Vagina (tissue), 2 donors: ENCODE results near the gene SIGLEC12. TPM values are rescaled to one million over a fixed set of nuclear protein-coding genes. Genes with fewer than 3 reads are reported as not detected.

Experiments used
- DNase-seq, 2 donors: peaks; one replicate each; pipeline ENCODE4 v3.0.0-alpha.2; 2017; ENCODE audit errors: extremely low spot score in 2 of 2
- H3K27ac ChIP-seq: fragments of 200-600 bp; sonication (generic); one replicate; pipeline ENCODE4 v1.5.1; 2019
- H3K27me3 ChIP-seq: fragments of 200-600 bp; sonication (generic); one replicate; pipeline ENCODE4 v1.5.1; 2019
- H3K36me3 ChIP-seq, 2 donors: fragments of 200-600 bp; sonication (generic); one replicate each; pipeline ENCODE4 v1.5.1; 2017 to 2019
- H3K4me1 ChIP-seq: fragments of 200-600 bp; sonication (generic); one replicate; pipeline ENCODE4 v1.5.1; 2019
- H3K4me3 ChIP-seq, 2 donors: fragments of 200-600 bp; sonication (generic); 1 replicate in 1 of 2; 2 replicates in 1 of 2; pipeline ENCODE4 v1.5.1; 2016 to 2019
- H3K9me3 ChIP-seq: fragments of 200-600 bp; sonication (generic); one replicate; pipeline ENCODE4 v1.5.1; 2019
- CTCF ChIP-seq, 3 experiments: fragments of 450-650 bp in 2 of 3; fragments of 200-600 bp in 1 of 3; sonication (generic) in 1 of 3; IDR thresholded peaks; one replicate each; pipeline ENCODE4 v1.5.1; 2017 to 2019; ENCODE audit warnings: antibody characterized with exemption in 3 of 3, mild to moderate bottlenecking in 2 of 3, moderate library complexity in 2 of 3
- POLR2A ChIP-seq, 2 donors: fragments of 450-650 bp; IDR thresholded peaks; one replicate each; pipeline ENCODE4 v1.6.1; 2017; ENCODE audit warnings: antibody characterized with exemption in 2 of 2, mild to moderate bottlenecking in 2 of 2, moderate library complexity in 2 of 2
- POLR2AphosphoS5 ChIP-seq, 2 donors: sonication (generic); formaldehyde crosslinking; IDR thresholded peaks; one replicate each; pipeline ENCODE4 v1.9.0; 2017; ENCODE audit warnings: antibody characterized with exemption in 2 of 2, mild to moderate bottlenecking in 2 of 2, low read depth in 1 of 2; ENCODE audit not compliant: insufficient read depth in 1 of 2
- intact Hi-C: fragments of 100-400 bp; cut with DNase I; formaldehyde crosslinking; loops from one replicate; pipeline ENCODE4 v1.15.1; 2023
- small RNA-seq: library from RNA; depleted of rRNA; stranded (forward); fragments of <200 nt; gene quantifications from one replicate; pipeline ENCODE3, GENCODE V24; 2016
- total RNA-seq: library from RNA; depleted of rRNA; stranded (reverse); fragments of >200 nt; gene quantifications from one replicate; pipeline ENCODE4 v1.2.3, GENCODE V29; 2016

SIGLEC12 gene
- total RNA-seq, 1 donor from 2014 or later, result not detected

GRCh38 chr19:51441410-51442390, 59.9 kb downstream of the SIGLEC12 start:
- no peaks in the 10 kb centered on the region for H3K9me3 ChIP-seq
- DNase-seq, result no peak
- no peaks in the 10 kb centered on the region for H3K4me1 ChIP-seq
- intact Hi-C loops, result no loop called here
- H3K36me3 ChIP-seq, result no peaks in the 10 kb centered on the region
- TF ChIP-seq POLR2AphosphoS5 (IDR thresholded peaks at IDR 0.05; ENCODE audit: insufficient read depth in 1 of 2, low read depth in 1 of 2) (no peak), CTCF (IDR thresholded peaks at IDR 0.05) (no peak), POLR2A (IDR thresholded peaks at IDR 0.05) (no peak)
- H3K27me3 ChIP-seq, result no peaks in the 10 kb centered on the region
- H3K27ac ChIP-seq, result no peak overlapping the region
- H3K4me3 ChIP-seq, result no peak overlapping the region

Small RNA genes lying within 50 kb of the gene (small RNA-seq; reads per million reads assigned to genes)
- not detected for gene AC020914.3
- gene AC020914.5, result not detected

Other genes with a start within 250 kb of the SIGLEC12 start
- gene IGLON5, start 190.2 kb downstream of the SIGLEC12 start, total RNA-seq, result not detected
- 20.1 TPM for gene VSIG10L, start 159.7 kb downstream of the SIGLEC12 start, total RNA-seq
- gene ETFB, start 135.4 kb downstream of the SIGLEC12 start, total RNA-seq, result 114 TPM
- gene CLDND2, start 132.8 kb downstream of the SIGLEC12 start, total RNA-seq, result not detected
- 3.4 TPM for gene NKG7, start 129.1 kb downstream of the SIGLEC12 start, total RNA-seq
- not detected for gene LIM2, start 113.8 kb downstream of the SIGLEC12 start, total RNA-seq
- not detected for gene C19orf84, start 111.2 kb downstream of the SIGLEC12 start, total RNA-seq
- gene SIGLEC10, start 84.2 kb downstream of the SIGLEC12 start, total RNA-seq, result 3.7 TPM
- gene SIGLEC8, start 43.3 kb downstream of the SIGLEC12 start, total RNA-seq, result not detected
- not detected for gene CEACAM18, start 23.3 kb downstream of the SIGLEC12 start, total RNA-seq
- gene SIGLEC6, start 29.9 kb upstream of the SIGLEC12 start, total RNA-seq, result 1.2 TPM
- 8.1 TPM for gene ZNF175, start 69.5 kb upstream of the SIGLEC12 start, total RNA-seq
- 0.49 TPM for gene SIGLEC5, start 128.6 kb upstream of the SIGLEC12 start, total RNA-seq
- not detected for gene SIGLEC14, start 145.0 kb upstream of the SIGLEC12 start, total RNA-seq
- 53.0 TPM for gene SPACA6, start 191.5 kb upstream of the SIGLEC12 start, total RNA-seq
- gene HAS1, start 222.2 kb upstream of the SIGLEC12 start, total RNA-seq, result 2.9 TPM